Measurements from ENCODE around the gene SPAG5. TPM values are rescaled to one million over a fixed set of nuclear protein-coding genes. Genes with fewer than 3 reads are reported as not detected.

SPAG5 gene
- polyA plus RNA-seq, 1 donor from 2014 or later: 19.9 TPM

DNA sequence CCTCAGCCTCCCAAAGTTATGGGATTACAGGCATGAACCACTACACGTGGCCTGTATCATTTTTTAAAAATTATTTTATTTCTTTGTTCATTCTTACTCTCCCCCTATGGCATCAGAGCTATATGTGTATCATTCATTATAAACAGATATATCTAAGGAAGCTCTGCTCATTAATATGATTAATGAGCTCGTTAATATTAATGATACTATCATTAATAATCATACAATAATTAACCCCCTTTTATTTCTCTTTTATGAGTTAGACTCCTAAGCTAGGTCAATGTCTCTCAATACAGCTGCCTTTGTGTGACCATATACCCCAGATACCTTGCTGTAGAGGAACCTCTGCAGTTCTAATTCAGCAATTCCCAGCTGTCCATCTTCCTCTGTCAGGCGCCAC is 19.6 kb upstream of the SPAG5 start:
- Histone ChIP-seq H3K27me3 (ENCODE audit: insufficient read depth, low read depth, low read length) (no peaks in the 10 kb centered on the region), H3K4me3 (ENCODE audit: low read length) (no peak overlapping the region), H3K9ac (ENCODE audit: low read length) (no peak overlapping the region), H3K27ac (ENCODE audit: low read length) (no peak overlapping the region), H3K9me2 (ENCODE audit: insufficient read depth, low read length) (no peaks in the 10 kb centered on the region), H3F3A (ENCODE audit: insufficient read depth, low read length, poor library complexity, severe bottlenecking) (no peaks in the 10 kb centered on the region), H4K20me1 (ENCODE audit: insufficient read depth) (no peaks in the 10 kb centered on the region), H3K36me3 (ENCODE audit: insufficient read depth, low read length) (peaks cover 3% of the 10 kb centered on the region), H2AFZ (ENCODE audit: low read depth, low read length) (no peak overlapping the region), H3K79me2 (replicated peaks; ENCODE audit: insufficient read depth, low read length) (no peaks in the 10 kb centered on the region), H3K9me3 (ENCODE audit: low read length) (no peaks in the 10 kb centered on the region), H3K4me2 (ENCODE audit: low read length) (no peak overlapping the region)
- TF ChIP-seq SMC3 (conservative IDR thresholded peaks at IDR 0.05; ENCODE audit: poor library complexity): no peak
- TF ChIP-seq MXI1 (conservative IDR thresholded peaks at IDR 0.05; ENCODE audit: poor library complexity, severe bottlenecking): no peak
- no peak for TF ChIP-seq EP300 (conservative IDR thresholded peaks at IDR 0.05; ENCODE audit: poor library complexity, severe bottlenecking)
- TF ChIP-seq, protein P1, sequence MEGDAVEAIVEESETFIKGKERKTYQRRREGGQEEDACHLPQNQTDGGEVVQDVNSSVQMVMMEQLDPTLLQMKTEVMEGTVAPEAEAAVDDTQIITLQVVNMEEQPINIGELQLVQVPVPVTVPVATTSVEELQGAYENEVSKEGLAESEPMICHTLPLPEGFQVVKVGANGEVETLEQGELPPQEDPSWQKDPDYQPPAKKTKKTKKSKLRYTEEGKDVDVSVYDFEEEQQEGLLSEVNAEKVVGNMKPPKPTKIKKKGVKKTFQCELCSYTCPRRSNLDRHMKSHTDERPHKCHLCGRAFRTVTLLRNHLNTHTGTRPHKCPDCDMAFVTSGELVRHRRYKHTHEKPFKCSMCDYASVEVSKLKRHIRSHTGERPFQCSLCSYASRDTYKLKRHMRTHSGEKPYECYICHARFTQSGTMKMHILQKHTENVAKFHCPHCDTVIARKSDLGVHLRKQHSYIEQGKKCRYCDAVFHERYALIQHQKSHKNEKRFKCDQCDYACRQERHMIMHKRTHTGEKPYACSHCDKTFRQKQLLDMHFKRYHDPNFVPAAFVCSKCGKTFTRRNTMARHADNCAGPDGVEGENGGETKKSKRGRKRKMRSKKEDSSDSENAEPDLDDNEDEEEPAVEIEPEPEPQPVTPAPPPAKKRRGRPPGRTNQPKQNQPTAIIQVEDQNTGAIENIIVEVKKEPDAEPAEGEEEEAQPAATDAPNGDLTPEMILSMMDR (IDR thresholded peaks at IDR 0.05; ENCODE audit: poor library complexity, severe bottlenecking): no peak
- no peak for TF ChIP-seq POLR2AphosphoS5 (IDR thresholded peaks at IDR 0.05)
- TF ChIP-seq, protein P2, sequence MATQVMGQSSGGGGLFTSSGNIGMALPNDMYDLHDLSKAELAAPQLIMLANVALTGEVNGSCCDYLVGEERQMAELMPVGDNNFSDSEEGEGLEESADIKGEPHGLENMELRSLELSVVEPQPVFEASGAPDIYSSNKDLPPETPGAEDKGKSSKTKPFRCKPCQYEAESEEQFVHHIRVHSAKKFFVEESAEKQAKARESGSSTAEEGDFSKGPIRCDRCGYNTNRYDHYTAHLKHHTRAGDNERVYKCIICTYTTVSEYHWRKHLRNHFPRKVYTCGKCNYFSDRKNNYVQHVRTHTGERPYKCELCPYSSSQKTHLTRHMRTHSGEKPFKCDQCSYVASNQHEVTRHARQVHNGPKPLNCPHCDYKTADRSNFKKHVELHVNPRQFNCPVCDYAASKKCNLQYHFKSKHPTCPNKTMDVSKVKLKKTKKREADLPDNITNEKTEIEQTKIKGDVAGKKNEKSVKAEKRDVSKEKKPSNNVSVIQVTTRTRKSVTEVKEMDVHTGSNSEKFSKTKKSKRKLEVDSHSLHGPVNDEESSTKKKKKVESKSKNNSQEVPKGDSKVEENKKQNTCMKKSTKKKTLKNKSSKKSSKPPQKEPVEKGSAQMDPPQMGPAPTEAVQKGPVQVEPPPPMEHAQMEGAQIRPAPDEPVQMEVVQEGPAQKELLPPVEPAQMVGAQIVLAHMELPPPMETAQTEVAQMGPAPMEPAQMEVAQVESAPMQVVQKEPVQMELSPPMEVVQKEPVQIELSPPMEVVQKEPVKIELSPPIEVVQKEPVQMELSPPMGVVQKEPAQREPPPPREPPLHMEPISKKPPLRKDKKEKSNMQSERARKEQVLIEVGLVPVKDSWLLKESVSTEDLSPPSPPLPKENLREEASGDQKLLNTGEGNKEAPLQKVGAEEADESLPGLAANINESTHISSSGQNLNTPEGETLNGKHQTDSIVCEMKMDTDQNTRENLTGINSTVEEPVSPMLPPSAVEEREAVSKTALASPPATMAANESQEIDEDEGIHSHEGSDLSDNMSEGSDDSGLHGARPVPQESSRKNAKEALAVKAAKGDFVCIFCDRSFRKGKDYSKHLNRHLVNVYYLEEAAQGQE (IDR thresholded peaks at IDR 0.05; ENCODE audit: borderline replicate concordance): no peak
- no peak for TF ChIP-seq TAF1 (IDR thresholded peaks at IDR 0.05; ENCODE audit: low read depth)
- no peak for TF ChIP-seq EZH2 (IDR thresholded peaks at IDR 0.05; ENCODE audit: borderline replicate concordance, insufficient read depth, low read length, poor library complexity, severe bottlenecking)
- TF ChIP-seq RAD21 (conservative IDR thresholded peaks at IDR 0.05): no peak

DNA sequence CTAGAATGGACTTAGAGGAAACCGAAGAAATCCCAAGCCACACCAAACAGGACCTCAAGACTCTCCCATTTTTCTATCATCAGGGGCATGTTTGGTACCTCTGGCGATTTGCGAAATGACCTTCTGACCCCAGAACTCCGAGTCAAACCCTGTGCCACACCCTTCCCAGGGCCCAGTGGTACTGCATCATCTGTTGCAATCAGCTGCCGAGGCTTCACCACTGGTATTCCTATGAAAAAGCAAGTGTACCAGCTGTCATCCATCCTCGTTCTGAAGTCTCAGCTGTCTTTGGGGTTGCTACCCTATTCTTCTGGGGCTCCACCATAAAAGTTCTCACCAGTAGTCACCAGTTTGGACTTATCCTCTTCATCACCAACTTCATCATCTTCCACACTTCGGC is 17.5 kb upstream of the SPAG5 start:
- Histone ChIP-seq H3K9me2 (ENCODE audit: insufficient read depth, low read length) (no peaks in the 10 kb centered on the region), H3K4me2 (ENCODE audit: low read length) (no peak overlapping the region), H3K9me3 (ENCODE audit: low read length) (no peaks in the 10 kb centered on the region), H3K4me3 (ENCODE audit: low read length) (no peak overlapping the region), H3K27me3 (ENCODE audit: insufficient read depth, low read depth, low read length) (no peaks in the 10 kb centered on the region), H3K36me3 (ENCODE audit: insufficient read depth, low read length) (peaks cover 3% of the 10 kb centered on the region), H4K20me1 (ENCODE audit: insufficient read depth) (no peaks in the 10 kb centered on the region), H2AFZ (ENCODE audit: low read depth, low read length) (no peak overlapping the region), H3K9ac (ENCODE audit: low read length) (no peak overlapping the region), H3F3A (ENCODE audit: insufficient read depth, low read length, poor library complexity, severe bottlenecking) (no peaks in the 10 kb centered on the region), H3K79me2 (replicated peaks; ENCODE audit: insufficient read depth, low read length) (no peaks in the 10 kb centered on the region), H3K27ac (ENCODE audit: low read length) (no peak overlapping the region)
- TF ChIP-seq POLR2AphosphoS5 (IDR thresholded peaks at IDR 0.05) (no peak), RAD21 (conservative IDR thresholded peaks at IDR 0.05) (no peak), MXI1 (conservative IDR thresholded peaks at IDR 0.05; ENCODE audit: poor library complexity, severe bottlenecking) (no peak), EP300 (conservative IDR thresholded peaks at IDR 0.05; ENCODE audit: poor library complexity, severe bottlenecking) (no peak), TAF1 (IDR thresholded peaks at IDR 0.05; ENCODE audit: low read depth) (no peak), EZH2 (IDR thresholded peaks at IDR 0.05; ENCODE audit: borderline replicate concordance, insufficient read depth, low read length, poor library complexity, severe bottlenecking) (no peak), SMC3 (conservative IDR thresholded peaks at IDR 0.05; ENCODE audit: poor library complexity) (no peak)
- TF ChIP-seq, protein P1 (IDR thresholded peaks at IDR 0.05; ENCODE audit: poor library complexity, severe bottlenecking): no peak
- TF ChIP-seq, protein P2 (IDR thresholded peaks at IDR 0.05; ENCODE audit: borderline replicate concordance): no peak
